ENCODE results near the gene C1orf167.

The C1orf167 gene, protein sequence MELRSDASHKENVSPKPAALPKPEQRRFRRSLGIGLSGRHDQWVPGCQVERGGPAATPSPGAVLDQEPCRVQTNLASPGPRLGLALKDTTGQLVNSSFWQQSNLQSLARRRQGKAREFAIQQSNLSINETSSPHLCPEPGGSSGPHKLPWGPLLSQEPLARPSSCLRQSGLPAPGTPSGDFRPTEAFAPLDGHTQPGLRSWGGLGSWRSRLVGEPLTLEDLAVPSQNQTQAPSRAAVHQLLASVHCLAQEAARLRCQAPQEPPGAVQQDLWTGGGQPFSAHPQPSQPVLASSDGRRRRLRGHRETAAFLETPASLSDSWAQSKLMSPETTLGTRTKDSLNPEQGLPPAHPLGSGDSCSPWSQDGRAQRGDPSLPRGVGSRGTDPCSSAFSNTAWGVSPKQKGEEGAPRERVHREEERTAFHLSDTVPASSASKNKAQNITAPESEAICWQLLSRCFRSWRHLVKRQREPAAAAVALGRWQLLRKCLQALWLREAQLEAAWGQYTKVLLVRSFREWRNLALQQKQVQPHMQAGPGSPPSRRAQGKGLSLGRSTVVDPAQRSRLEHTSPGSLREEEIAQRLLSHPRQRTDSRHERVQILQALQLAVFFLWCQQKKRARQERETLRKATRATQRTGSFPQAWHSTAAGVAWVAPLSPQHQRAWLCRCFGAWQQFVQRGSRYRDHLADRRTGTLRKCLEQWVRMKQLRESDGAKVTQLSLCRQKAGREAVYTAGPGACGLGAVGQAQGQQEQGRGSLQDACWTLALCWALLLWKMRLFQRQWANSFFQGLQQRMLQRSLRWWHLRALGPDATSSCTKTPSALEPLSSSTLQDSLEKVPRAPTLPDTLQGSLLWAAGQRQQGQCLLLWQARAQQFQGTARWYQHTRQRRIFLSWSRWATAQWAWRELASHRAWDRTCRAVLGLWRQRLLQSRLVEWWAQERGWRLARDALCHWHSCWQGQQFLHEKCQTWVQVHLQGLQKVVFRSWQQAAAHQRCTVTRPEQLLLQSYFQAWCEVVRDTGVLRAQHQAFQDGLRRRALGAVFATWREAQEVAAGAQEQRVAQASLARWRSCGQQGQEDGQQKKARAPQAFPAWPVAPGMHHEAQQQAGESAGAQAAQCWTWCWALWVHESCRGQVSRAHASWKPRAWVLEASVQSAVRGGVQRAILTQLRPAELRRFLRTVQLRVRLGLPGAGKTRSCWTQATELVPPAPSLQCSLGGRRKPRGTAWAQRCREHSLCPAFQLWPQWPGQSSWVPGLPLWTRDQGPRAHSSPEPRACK (N-terminal part only)

DNA sequence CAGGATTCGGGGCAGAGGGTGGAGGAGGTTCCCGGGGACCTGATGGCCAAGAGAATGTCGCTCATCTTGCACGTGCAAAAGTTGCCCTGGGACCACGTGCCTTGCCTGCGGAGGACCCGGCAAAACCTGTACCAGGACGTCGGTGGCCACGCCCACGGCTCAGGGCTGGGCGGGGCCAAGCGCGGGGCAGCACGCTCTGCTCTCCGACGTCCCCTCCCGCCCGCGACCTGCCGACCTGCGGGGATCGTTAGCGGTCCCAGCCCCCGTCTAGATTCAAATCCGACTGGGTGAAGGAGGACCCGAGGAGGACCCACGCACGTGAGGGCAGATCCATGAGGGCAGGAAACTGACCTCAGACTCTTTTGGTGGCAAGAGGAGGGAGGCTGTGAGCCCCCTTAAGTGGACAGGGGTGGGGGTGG is at the start of gene C1orf167:
Gene C1orf167 (plus strand): TSS at position 206 of the 419 bp plus-strand sequence. CDS start 2,208 bp downstream, outside the sequence.
- DNase-seq: peak; percentile 25

DNA sequence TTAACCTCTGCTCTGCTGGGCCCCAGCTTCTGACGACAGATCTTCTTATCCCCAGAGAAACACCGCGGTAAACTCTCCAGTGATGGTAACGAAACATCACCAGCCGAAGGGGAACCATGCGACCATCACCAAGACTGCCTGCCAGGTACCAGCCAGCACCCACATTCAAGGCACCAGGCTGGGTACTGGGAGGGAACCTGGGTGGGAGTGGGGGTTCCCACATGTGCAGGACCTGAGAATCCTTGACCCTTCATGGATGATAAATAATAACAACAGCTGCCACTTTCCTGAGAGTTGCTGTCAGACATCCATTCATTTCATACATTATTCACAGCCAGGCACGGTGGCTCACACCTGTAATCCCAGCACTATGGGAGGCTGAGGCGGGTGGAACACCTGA is 49.7 kb upstream of the C1orf167 start:
- no peak for DNase-seq

DNA sequence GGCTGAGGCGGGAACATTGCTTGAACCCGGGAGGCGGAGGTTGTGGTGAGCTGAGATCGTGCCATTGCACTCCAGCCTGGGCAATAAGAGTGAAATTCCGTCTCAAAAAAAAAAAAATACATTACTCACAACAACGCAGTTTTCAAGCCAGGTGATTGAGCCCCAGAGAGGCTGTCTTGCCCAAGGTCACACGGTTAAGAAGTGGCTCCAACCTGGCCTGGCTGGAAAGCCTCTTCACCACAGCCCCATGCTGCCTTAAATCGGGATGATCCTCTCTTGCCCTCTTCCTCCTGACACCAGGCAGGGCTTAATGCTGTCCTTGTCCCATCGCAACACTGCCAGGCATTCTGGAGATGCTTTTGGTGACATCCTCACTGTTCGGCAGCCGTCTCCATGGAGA is 48.9 kb upstream of the C1orf167 start:
- DNase-seq: no peak

DNA sequence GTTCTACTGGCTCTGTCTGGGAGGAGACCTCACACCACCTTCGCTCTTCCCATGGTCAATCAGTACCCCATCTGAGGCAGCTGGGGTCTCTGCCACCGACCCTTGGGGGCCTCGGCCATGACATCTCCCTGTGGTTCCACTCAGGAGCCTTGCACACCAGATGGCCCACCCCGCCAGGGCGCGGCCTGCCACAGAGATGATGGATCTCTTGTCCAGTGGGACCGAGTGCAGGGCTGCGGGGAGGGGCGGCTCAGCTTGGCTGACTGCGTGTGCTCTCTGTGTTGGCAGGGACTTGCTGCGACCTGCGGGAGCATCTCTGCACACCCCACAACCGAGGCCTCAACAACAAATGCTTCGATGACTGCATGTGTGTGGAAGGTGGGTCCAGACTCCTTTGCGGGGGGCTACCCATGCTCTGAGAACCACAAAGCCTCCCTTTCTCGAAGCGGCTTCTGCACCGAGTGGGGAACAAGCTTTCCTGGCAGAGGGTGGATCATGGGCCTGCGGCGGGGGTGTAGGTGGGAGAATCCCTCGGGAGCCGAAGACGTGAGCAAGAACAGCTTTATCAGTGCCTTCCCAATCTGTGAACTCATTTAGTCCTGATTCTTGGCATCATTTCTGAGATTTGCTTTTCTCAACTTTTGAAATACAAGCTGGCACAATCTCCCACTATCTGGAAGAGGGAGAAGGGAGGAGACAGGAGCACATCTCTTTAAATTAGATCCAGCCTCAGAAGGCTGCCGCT is 47.0 kb upstream of the C1orf167 start:
- no peak for DNase-seq

GRCh38 chr1:11719313-11720032 is 42.5 kb upstream of the C1orf167 start:
- DNase-seq: peak; percentile 85

- DNase-seq: no peak
Observed at GRCh38 chr1:11720033-11720376, 42.0 kb upstream of the C1orf167 start.

DNA sequence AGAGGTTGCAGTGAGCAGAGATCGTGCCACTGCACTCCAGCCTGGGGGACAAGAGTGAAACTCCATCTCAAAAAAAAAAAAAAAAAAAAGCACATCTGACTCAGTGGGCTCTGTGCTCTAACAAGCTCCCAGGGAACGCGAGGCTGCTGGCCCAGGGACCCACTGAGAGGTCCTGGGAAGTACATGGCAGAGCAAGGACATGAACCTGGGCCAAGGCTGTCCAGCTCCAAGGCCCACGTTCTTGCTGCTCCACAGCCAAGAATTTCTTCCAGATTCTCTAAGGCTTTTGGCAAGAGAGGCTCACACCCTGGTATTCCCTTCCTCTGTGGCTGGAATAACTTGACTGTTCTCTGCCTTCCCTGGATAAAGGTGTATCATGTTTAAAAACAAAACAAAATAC is 41.5 kb upstream of the C1orf167 start:
- DNase-seq: no peak

- DNase-seq: no peak
Observed at GRCh38 chr1:11721311-11721710, 40.7 kb upstream of the C1orf167 start.

DNA sequence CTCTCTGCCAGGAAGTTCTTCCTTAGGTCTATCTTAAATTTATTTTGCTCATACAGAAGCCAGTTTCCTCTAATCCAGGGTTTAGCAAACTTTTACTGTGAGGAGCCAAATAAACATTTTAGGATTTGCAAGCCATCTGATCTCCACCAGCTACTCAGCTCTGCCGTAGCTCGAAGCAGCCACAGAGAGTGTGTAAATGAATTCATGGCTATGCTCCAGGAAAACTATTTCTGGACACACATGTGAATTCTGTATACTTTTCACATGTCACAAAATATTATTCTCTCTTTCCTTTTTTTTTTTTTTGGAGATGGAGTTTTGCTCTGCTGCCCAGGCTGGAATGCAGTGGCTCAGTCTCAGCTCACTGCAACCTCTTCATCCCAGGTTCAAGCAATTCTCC is 39.5 kb upstream of the C1orf167 start:
- no peak for DNase-seq

DNA sequence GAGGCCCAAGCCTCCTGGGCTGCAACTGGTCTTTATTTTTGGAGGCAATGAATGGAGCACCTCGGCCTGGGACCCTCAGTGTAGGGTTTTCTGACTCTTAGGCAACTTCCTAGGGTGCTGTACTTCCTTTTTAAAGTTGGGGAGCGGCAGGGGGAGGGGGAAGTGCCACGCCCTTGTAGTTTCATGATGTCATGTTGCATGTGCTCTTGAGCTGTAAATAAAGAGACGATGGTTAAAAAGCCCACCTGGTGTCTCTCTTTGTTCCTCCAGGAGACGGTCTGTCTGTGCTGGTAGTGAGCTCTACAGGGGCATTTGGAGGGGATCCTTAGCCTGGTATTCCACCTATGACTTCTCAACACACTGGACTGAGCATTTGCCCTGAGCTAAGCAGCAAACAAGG is 36.4 kb upstream of the C1orf167 start:
- no peak for DNase-seq

DNA sequence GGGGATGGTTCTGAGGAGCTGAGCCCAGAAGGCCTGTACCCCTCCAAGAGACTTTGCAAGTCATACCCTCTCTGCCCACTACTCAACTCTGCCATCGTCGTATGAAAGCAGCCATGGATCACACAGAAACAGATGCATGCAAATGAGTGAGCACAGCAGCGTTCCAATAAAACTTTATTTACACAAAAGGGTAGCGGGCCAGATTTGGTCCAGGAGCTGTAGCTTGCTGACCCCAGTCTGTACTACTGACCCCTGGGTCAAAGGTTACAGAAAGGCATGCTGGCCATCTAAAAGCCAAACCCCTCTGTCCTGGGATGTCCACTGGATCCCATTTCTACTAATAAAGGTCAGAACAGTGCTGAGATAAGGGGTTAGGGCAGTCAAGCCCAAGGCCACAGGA is 34.9 kb upstream of the C1orf167 start:
- DNase-seq: no peak

DNA sequence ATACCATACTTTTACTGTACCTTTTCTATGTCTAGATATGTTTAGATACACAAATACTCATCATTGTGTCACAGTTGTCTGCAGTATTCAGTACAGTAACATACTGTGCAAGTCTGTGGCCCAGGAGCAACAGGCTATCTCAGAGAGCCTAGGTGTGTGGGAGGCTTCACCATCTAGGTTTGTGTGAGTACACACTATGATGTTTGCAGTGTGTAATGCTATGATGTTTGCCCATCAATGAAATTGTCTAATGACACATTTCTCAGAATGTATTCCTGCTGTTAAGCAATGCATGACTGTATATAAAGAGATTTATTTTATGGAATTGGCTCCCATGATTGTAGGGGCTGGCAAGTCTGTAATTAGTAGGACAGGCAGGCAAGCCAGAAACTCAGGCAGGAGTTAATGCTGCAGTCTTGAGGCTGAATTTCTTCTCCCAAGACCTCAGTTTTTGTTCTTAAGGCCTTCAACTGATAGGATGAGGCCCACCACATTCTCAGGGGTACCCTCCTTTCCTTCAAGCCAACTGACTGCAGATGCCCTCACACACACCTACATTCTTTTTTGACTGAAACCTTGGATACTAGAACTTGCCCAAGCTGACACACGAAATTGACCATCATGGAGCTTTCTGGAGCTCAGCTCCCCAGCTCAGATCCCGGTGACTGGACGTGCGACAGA is 33.7 kb upstream of the C1orf167 start:
- DNase-seq: no peak

DNA sequence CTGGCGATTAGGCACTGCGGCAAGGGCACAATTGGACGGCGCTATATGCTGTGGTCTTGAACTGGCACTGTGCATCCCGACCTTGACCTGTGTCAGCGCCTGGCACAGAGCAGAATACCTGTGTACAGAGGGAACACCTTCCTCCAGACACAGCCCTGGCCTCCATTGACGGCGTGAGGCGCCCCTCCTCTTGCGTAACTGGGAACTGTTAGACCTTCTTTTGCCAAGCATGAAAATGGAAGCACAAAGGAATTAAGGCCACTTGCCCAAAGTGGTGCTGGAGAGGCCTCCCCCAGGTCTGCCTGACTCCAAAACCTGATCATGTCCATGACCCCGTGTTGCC is 32.9 kb upstream of the C1orf167 start:
- no peak for DNase-seq

GRCh38 chr1:11729498-11730428 is 32.2 kb upstream of the C1orf167 start:
- DNase-seq: no peak

DNA sequence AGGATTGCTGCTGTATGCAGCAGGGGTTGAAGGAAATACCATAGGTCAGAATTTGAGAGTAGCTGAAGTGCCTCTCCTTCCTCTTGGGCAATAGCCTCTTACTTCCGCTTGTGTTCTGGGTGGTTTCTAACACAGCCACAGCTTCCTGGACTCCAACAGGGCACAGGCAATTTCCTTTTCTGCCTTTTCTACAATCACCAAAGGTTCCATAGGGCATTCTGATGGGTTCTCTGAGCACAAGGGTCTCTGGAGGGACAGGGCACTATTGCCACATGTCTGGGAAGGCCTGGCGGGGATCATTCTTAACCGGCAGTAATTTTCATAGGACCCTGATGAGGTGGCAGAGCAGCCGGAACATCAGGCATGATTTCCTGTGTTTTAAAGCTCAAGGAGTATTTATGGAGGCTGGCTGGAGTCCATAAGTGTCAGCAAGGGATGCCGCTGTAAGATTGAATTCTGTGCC is 31.5 kb upstream of the C1orf167 start:
- DNase-seq: peak; percentile 79

- DNase-seq: no peak
Observed at GRCh38 chr1:11731691-11732283, 30.2 kb upstream of the C1orf167 start.

GRCh38 chr1:11733306-11733705 is 28.7 kb upstream of the C1orf167 start:
- no peak for DNase-seq

- DNase-seq: no peak
Observed at GRCh38 chr1:11735531-11735853, 26.5 kb upstream of the C1orf167 start.

DNA sequence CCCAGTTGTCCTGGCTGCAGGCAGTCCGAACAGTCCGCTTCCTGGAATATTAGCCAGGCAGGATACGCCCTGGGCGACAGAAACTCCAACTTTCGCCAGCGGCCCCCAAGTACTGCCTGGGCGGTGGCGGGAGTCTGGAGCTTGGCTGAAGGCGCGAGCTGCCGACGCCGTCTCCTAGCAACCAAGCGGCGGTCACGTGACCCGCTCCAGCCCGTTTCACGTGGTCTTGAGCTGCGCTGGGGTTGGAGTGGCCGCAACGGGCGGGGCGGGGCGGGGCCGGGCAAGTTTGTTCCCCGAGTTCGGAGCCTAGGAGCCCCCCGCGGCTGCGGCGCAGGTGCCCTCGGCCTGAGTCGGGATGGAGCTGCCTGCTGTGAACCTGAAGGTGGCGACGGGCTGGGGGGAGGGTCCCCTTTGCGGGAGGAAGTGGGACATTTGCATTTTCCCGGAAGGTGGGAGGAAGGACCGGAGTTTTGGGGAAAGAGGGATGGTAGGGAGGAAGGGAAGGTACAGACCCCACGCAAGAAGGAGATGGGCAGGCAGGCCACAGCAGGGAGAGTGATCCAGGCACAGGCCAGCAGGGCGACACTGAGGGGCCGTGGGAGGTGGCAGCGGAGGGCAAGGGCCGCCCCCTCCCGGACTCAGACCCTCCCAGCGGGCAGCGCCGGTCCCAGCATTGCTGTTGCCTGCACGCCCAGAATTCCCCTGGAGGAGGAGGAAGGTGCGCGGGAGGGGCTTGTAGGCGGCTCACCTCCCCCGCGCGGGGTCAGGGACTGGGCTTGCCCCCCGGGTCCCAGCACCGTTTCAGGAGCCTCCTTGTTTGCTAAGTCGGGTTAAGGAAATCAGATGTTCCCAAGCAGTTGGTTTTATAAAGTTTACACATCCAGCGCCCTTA is 25.9 kb upstream of the C1orf167 start, which contains the start of gene AGTRAP:
Gene AGTRAP (plus strand): TSS at position 283 of the 892 bp plus-strand sequence. CDS start 73 bp downstream, at position 356.
- DNase-seq: peak; percentile 93
